GM18907 (cell line): ENCODE data around the gene ACTR3.
"Not testable (repeated sequence)": the region's sequence is repeated elsewhere in the genome, so short reads cannot be mapped to it uniquely, and the experiment has no call there.

ENCODE experiments used
- ATAC-seq: cut with Tn5 transposase; IDR thresholded peaks from one replicate; pipeline ENCODE4 v1.9.1; 2021; ENCODE audit warnings: mild to moderate bottlenecking, moderate library complexity; ENCODE audit not compliant: unreplicated experiment

The ACTR3 gene

GRCh38 chr2:113889471-113890252 is at the start of gene ACTR3:
ACTR3 (plus strand) TSS chr2:113890089; CDS start chr2:113890280, 191 bp downstream.
- ATAC-seq = peak; percentile 63

GRCh38 chr2:113840518-113840917 is 49.4 kb upstream of the ACTR3 start:
- ATAC-seq = no peak

GRCh38 chr2:113842919-113843736 is 46.8 kb upstream of the ACTR3 start:
- ATAC-seq = no peak

GRCh38 chr2:113843737-113844050 is 46.2 kb upstream of the ACTR3 start:
- not testable (repeated sequence) for ATAC-seq

GRCh38 chr2:113845261-113845660 is 44.6 kb upstream of the ACTR3 start:
- ATAC-seq = no peak

- ATAC-seq = not testable (repeated sequence)
Observed at GRCh38 chr2:113845796-113846195, 44.1 kb upstream of the ACTR3 start.

- no peak for ATAC-seq
Observed at GRCh38 chr2:113846429-113846828, 43.5 kb upstream of the ACTR3 start.

- peak; percentile 83 for ATAC-seq
Observed at GRCh38 chr2:113847144-113847543, 42.7 kb upstream of the ACTR3 start.

- ATAC-seq = no peak
Observed at GRCh38 chr2:113848758-113849415, 41.0 kb upstream of the ACTR3 start.

- ATAC-seq = no peak
Observed at GRCh38 chr2:113850687-113851086, 39.2 kb upstream of the ACTR3 start.

- ATAC-seq = no peak
Observed at GRCh38 chr2:113851640-113852039, 38.2 kb upstream of the ACTR3 start.

- ATAC-seq = no peak
Observed at GRCh38 chr2:113854208-113854607, 35.7 kb upstream of the ACTR3 start.

GRCh38 chr2:113854970-113855740 is 34.7 kb upstream of the ACTR3 start:
- ATAC-seq = peak; percentile 47

GRCh38 chr2:113857464-113857863 is 32.4 kb upstream of the ACTR3 start:
- no peak for ATAC-seq

GRCh38 chr2:113858764-113859163 is 31.1 kb upstream of the ACTR3 start:
- ATAC-seq = no peak

- ATAC-seq = no peak
Observed at GRCh38 chr2:113861740-113862139, 28.1 kb upstream of the ACTR3 start.

- ATAC-seq = no peak
Observed at GRCh38 chr2:113863144-113863543, 26.7 kb upstream of the ACTR3 start.

- ATAC-seq = no peak
Observed at GRCh38 chr2:113867571-113867970, 22.3 kb upstream of the ACTR3 start.

- ATAC-seq = no peak
Observed at GRCh38 chr2:113869253-113869652, 20.6 kb upstream of the ACTR3 start.

GRCh38 chr2:113872201-113872600 is 17.7 kb upstream of the ACTR3 start:
- no peak for ATAC-seq

- no peak for ATAC-seq
Observed at GRCh38 chr2:113873867-113874266, 16.0 kb upstream of the ACTR3 start.
